Ovary (tissue), 3 donors: ENCODE measurements around the gene ERAP2.

ENCODE experiments used
- CTCF ChIP-seq, 3 donors: fragments of 450-650 bp in 2 of 3; fragments of 200-600 bp in 1 of 3; IDR thresholded peaks; one replicate each; pipeline versions ENCODE4 v1.5.1 to v1.8.0; 2016 to 2022; ENCODE audit warnings: antibody characterized with exemption in 3 of 3, mild to moderate bottlenecking in 1 of 3
- EP300 ChIP-seq: sonication (generic); formaldehyde crosslinking; IDR thresholded peaks from one replicate; pipeline ENCODE4 v1.6.1; 2017; ENCODE audit warnings: antibody characterized with exemption
- POLR2A ChIP-seq: fragments of 450-650 bp; IDR thresholded peaks from one replicate; pipeline ENCODE4 v1.6.1; 2017; ENCODE audit warnings: antibody characterized with exemption, mild to moderate bottlenecking, moderate library complexity
- donor health status: DM: no; HTN: no; CAD: no.

- TF ChIP-seq CTCF (IDR thresholded peaks at IDR 0.05) = no peak
- no peak for TF ChIP-seq EP300
- no peak for TF ChIP-seq POLR2A
Observed at GRCh38 chr5:96946381-96946780, 70.1 kb downstream of the ERAP2 start.
